Measurements from ENCODE around the gene KRTAP5-3.
A peak's percentile ranks its signal among the peaks of the same experiment; 100 is the strongest.
"Not testable (repeated sequence)": the region's sequence is repeated elsewhere in the genome, so short reads cannot be mapped to it uniquely, and the experiment has no call there.

KRTAP5-3 gene

GRCh38 chr11:1581976-1582375 lies 26.3 kb downstream of the KRTAP5-3 start:
- no peak for DNase-seq (ENCODE audit: low read depth)

- no peak for DNase-seq (ENCODE audit: low read depth)
These were observed 31.4 kb downstream of the KRTAP5-3 start for GRCh38 chr11:1576825-1577224.

- not testable (repeated sequence) for DNase-seq (ENCODE audit: low read depth)
These were observed 32.5 kb downstream of the KRTAP5-3 start for GRCh38 chr11:1575756-1576155.

- DNase-seq (ENCODE audit: low read depth), result no peak
These were observed 33.4 kb downstream of the KRTAP5-3 start for GRCh38 chr11:1574933-1575242.

GRCh38 chr11:1574238-1574932 lies 33.9 kb downstream of the KRTAP5-3 start:
- DNase-seq (ENCODE audit: low read depth), result peak; percentile 47

GRCh38 chr11:1573903-1574237 lies 34.4 kb downstream of the KRTAP5-3 start:
- DNase-seq (ENCODE audit: low read depth), result no peak

GRCh38 chr11:1573077-1573902 lies 35.0 kb downstream of the KRTAP5-3 start:
- no peak for DNase-seq (ENCODE audit: low read depth)

- peak; percentile 93 for DNase-seq (ENCODE audit: low read depth)
These were observed 35.8 kb downstream of the KRTAP5-3 start, which contains the start of gene DUSP8 for GRCh38 chr11:1572197-1573076. Gene DUSP8, minus strand, starts transcription at chr11:1572271. Its CDS starts 6,445 bp downstream, at chr11:1565826.

GRCh38 chr11:1571760-1572196 lies 36.5 kb downstream of the KRTAP5-3 start:
- DNase-seq (ENCODE audit: low read depth), result no peak

- no peak for DNase-seq (ENCODE audit: low read depth)
These were observed 37.1 kb downstream of the KRTAP5-3 start for GRCh38 chr11:1570896-1571759.

GRCh38 chr11:1570531-1570895 lies 37.8 kb downstream of the KRTAP5-3 start:
- no peak for DNase-seq (ENCODE audit: low read depth)

GRCh38 chr11:1570001-1570453 lies 38.2 kb downstream of the KRTAP5-3 start:
- DNase-seq (ENCODE audit: low read depth), result no peak

- DNase-seq (ENCODE audit: low read depth), result no peak
These were observed 38.9 kb downstream of the KRTAP5-3 start for GRCh38 chr11:1569251-1569780.

GRCh38 chr11:1568441-1568911 lies 39.8 kb downstream of the KRTAP5-3 start:
- no peak for DNase-seq (ENCODE audit: low read depth)

- DNase-seq (ENCODE audit: low read depth), result no peak
These were observed 40.6 kb downstream of the KRTAP5-3 start for GRCh38 chr11:1567721-1568100.

- no peak for DNase-seq (ENCODE audit: low read depth)
These were observed 41.1 kb downstream of the KRTAP5-3 start for GRCh38 chr11:1567052-1567720.

- no peak for DNase-seq (ENCODE audit: low read depth)
These were observed 41.7 kb downstream of the KRTAP5-3 start for GRCh38 chr11:1566381-1567051.

GRCh38 chr11:1565904-1566247 lies 42.4 kb downstream of the KRTAP5-3 start:
- no peak for DNase-seq (ENCODE audit: low read depth)

GRCh38 chr11:1565173-1565903 lies 42.9 kb downstream of the KRTAP5-3 start:
- no peak for DNase-seq (ENCODE audit: low read depth)
